Upper lobe of left lung (tissue), 4 donors: ENCODE data around the gene GLIS1.

Experiments used
- CTCF ChIP-seq, 6 experiments: fragments of 450-650 bp in 4 of 6; fragments of 200-600 bp in 2 of 6; sonication (generic) in 2 of 6; IDR thresholded peaks; one replicate each; pipeline ENCODE4 v1.5.1; 2016 to 2019; ENCODE audit warnings: antibody characterized with exemption in 6 of 6
- EP300 ChIP-seq, 4 donors: sonication (generic); formaldehyde crosslinking; IDR thresholded peaks; one replicate each; pipeline ENCODE4 v1.5.1; 2017; ENCODE audit warnings: antibody characterized with exemption in 4 of 4, control low read depth in 2 of 4
- POLR2A ChIP-seq, 4 donors: fragments of 450-650 bp; IDR thresholded peaks; one replicate each; pipeline ENCODE4 v1.5.1; 2016 to 2017; ENCODE audit warnings: antibody characterized with exemption in 4 of 4, mild to moderate bottlenecking in 2 of 4
- POLR2AphosphoS5 ChIP-seq, 2 donors: sonication (generic); formaldehyde crosslinking; IDR thresholded peaks; one replicate each; pipeline ENCODE4 v1.5.1; 2017; ENCODE audit warnings: antibody characterized with exemption in 2 of 2

GRCh38 chr1:53553734-53554509 is 185.0 kb downstream of the GLIS1 start:
- TF ChIP-seq POLR2A (IDR thresholded peaks at IDR 0.05) (no peak), CTCF (IDR thresholded peaks at IDR 0.05) (no peak), EP300 (IDR thresholded peaks at IDR 0.05) (no peak), POLR2AphosphoS5 (IDR thresholded peaks at IDR 0.05) (no peak)
